Stomach (tissue), 9 donors: Measurements from ENCODE around the gene TMPRSS7. TPM values are rescaled to one million over a fixed set of nuclear protein-coding genes. Genes with fewer than 3 reads are reported as not detected.

Experiments used
- DNase-seq, 2 donors: peaks; one replicate each; pipeline versions ENCODE4 v3.0.0 to v3.0.0-alpha.2; 2013 to 2019
- H3K27ac ChIP-seq, 5 donors: fragments of 200-600 bp in 4 of 5; sonication (generic) in 4 of 5; one replicate each; pipeline ENCODE4 v1.5.1; 2013 to 2019; ENCODE audit warnings: mild to moderate bottlenecking in 1 of 5, moderate library complexity in 1 of 5
- H3K27me3 ChIP-seq, 3 donors: fragments of 200-600 bp; sonication (generic); one replicate each; pipeline ENCODE4 v1.5.1; 2017 to 2019; ENCODE audit warnings: mixed run types in 1 of 3
- H3K36me3 ChIP-seq, 4 donors: fragments of 200-600 bp; sonication (generic); 1 replicate in 3 of 4; 2 replicates in 1 of 4; pipeline ENCODE4 v1.5.1; 2016 to 2019
- H3K4me1 ChIP-seq, 4 donors: fragments of 200-600 bp; sonication (generic); one replicate each; pipeline ENCODE4 v1.5.1; 2016 to 2019
- H3K4me3 ChIP-seq, 4 donors: fragments of 200-600 bp; sonication (generic) in 3 of 4; one replicate each; pipeline ENCODE4 v1.5.1; 2016 to 2019; ENCODE audit warnings: mild to moderate bottlenecking in 1 of 4
- H3K9me3 ChIP-seq, 4 donors: fragments of 200-600 bp; sonication (generic); one replicate each; pipeline ENCODE4 v1.5.1; 2016 to 2019
- CTCF ChIP-seq, 7 experiments: fragments of 450-650 bp in 4 of 7; fragments of 200-600 bp in 3 of 7; sonication (generic) in 3 of 7; IDR thresholded peaks; one replicate each; pipeline ENCODE4 v1.5.1; 2016 to 2019; ENCODE audit warnings: antibody characterized with exemption in 7 of 7, control low read depth in 2 of 7, mild to moderate bottlenecking in 1 of 7
- EP300 ChIP-seq: sonication (generic); formaldehyde crosslinking; IDR thresholded peaks from one replicate; pipeline ENCODE4 v1.6.1; 2017; ENCODE audit warnings: antibody characterized with exemption
- POLR2A ChIP-seq, 4 donors: fragments of 450-650 bp; IDR thresholded peaks; one replicate each; pipeline ENCODE4 v1.6.1; 2016; ENCODE audit warnings: antibody characterized with exemption in 4 of 4, control low read depth in 2 of 4, mild to moderate bottlenecking in 1 of 4, moderate library complexity in 1 of 4
- POLR2AphosphoS5 ChIP-seq, 3 donors: sonication (generic); formaldehyde crosslinking; IDR thresholded peaks; one replicate each; pipeline ENCODE4 v1.6.1; 2016; ENCODE audit warnings: antibody characterized with exemption in 3 of 3
- WGBS, 5 donors: extraction: QIAGEN DNeasy Blood & Tissue Kit in 3 of 5; methylation state at CpG; one replicate each; pipeline versions ENCODE4 v1.1.5 to v1.1.7; 2013 to 2018; 5-methylcytosine and 5-hydroxymethylcytosine counted together
- intact Hi-C: fragments of 100-400 bp; cut with DNase I; formaldehyde crosslinking; loops from one replicate; pipeline ENCODE4 v1.15.1; 2023; ENCODE audit warnings: low total_unique reads
- polyA plus RNA-seq, 3 donors: library from polyadenylated mRNA; stranded (reverse); fragments of 200-250 nt; gene quantifications; one replicate each; pipeline ENCODE4 v1.2.3, GENCODE V29; 2013
- total RNA-seq, 5 donors: library from RNA; depleted of rRNA; stranded (reverse); fragments of >200 nt; gene quantifications; one replicate each; pipeline versions ENCODE4 v1.1.0 to v1.2.3, GENCODE V29; 2014 to 2016
- donor health status: healthy with polysubstance abuse.
- donor health status: Bipolar disorder and iron deficiency.
- donor health status: healthy.

TMPRSS7 gene
- total and polyA plus RNA-seq, 8 donors: 0.08 to 0.45 (median 0.12) TPM; not detected in 5

DNA sequence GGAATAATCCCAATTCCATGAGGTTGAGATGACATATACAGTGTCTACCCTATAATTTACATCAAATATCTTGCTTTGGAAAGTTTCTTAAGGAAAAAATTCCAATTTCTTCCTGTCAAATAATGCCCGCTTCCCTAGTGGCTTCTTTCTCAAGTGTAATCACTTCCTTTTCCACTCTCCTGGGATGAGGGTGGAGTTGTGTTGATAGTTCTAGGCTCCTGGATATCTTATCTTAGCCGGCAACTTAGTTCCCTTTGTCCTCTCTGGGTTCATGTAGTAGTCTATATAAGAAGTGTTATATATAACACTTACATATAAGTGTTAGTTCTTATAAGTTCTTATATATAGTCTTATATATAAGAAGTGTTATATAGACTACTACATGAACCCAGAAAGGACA lies 24.9 kb upstream of the TMPRSS7 start:
- Histone ChIP-seq H3K4me1 (peaks cover 9 to 38% (median 22%) of the 10 kb centered on the region in 4 donors), H3K36me3 (no peaks in the 10 kb centered on the region), H3K9me3 (no peaks in the 10 kb centered on the region), H3K27me3 (no peaks in the 10 kb centered on the region), H3K27ac (no peak overlapping the region), H3K4me3 (no peak overlapping the region)
- TF ChIP-seq EP300 (no peak), CTCF (IDR thresholded peaks at IDR 0.05) (no peak), POLR2A (IDR thresholded peaks at IDR 0.05) (no peak)
- 33 to 68% (median 54%) methylated on average over 2 of the region's 2 CpGs for WGBS, 5 donors
- no peak for DNase-seq
- intact Hi-C loops: no loop called here

GRCh38 chr3:112010636-112011035 lies 23.9 kb upstream of the TMPRSS7 start:
- Histone ChIP-seq H3K9me3 (no peaks in the 10 kb centered on the region), H3K4me3 (no peak overlapping the region), H3K27me3 (no peaks in the 10 kb centered on the region), H3K4me1 (peaks cover 9 to 38% (median 22%) of the 10 kb centered on the region in 4 donors), H3K27ac (no peak overlapping the region), H3K36me3 (no peaks in the 10 kb centered on the region)
- no peak for DNase-seq
- TF ChIP-seq EP300 (no peak), POLR2AphosphoS5 (IDR thresholded peaks at IDR 0.05) (no peak), POLR2A (IDR thresholded peaks at IDR 0.05) (no peak), CTCF (IDR thresholded peaks at IDR 0.05) (no peak)
- intact Hi-C loops: no loop called here
- 70 to 81% (median 76%) methylated on average over 3 of the region's 3 CpGs for WGBS, 5 donors

DNA sequence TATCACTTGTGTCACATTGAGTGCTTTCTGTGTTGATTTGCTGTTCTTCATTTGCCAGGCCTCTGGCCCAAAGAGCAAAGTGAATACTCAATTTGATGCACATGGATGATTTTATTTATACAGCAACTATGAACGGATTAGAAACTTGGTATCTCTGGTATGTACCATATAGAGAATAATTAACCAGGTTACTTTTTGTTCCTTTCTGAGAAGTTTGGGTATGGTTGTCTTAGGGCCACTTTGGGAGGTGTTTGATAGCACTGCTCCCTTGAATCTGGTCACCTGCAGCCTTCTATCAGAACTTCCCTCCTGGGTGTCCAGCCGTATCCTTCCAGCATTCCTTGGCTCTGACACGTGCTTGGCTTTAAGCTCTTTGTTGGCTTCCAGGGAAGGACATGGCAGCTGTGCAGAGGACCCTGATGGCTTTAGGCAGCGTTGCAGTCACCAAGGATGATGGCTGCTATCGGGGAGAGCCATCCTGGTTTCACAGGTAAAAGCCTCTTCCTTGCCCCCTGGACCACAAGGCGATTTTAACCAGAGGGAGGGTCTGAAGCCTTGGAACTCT lies 23.1 kb upstream of the TMPRSS7 start:
- H3K27ac ChIP-seq: no peak overlapping the region
- H3K4me3 ChIP-seq: no peak overlapping the region
- no peak for TF ChIP-seq POLR2AphosphoS5 (IDR thresholded peaks at IDR 0.05)
- no peak for TF ChIP-seq EP300
- no peak for TF ChIP-seq POLR2A (IDR thresholded peaks at IDR 0.05)
- no peak for TF ChIP-seq CTCF (IDR thresholded peaks at IDR 0.05)
- H3K27me3 ChIP-seq: no peaks in the 10 kb centered on the region
- H3K4me1 ChIP-seq: peaks cover 9 to 38% (median 22%) of the 10 kb centered on the region in 4 donors
- 64 to 80% (median 71%) methylated on average over 6 of the region's 6 CpGs for WGBS, 5 donors
- H3K36me3 ChIP-seq: no peaks in the 10 kb centered on the region
- intact Hi-C loops: no loop called here
- H3K9me3 ChIP-seq: no peaks in the 10 kb centered on the region
- no peak for DNase-seq

GRCh38 chr3:112012205-112012992 lies 22.1 kb upstream of the TMPRSS7 start:
- Histone ChIP-seq H3K27ac (no peak overlapping the region), H3K4me1 (peaks cover 9 to 37% (median 22%) of the 10 kb centered on the region in 4 donors), H3K9me3 (no peaks in the 10 kb centered on the region), H3K4me3 (no peak overlapping the region), H3K27me3 (no peaks in the 10 kb centered on the region), H3K36me3 (no peaks in the 10 kb centered on the region)
- 26 to 52% (median 36%) methylated on average over 6 of the region's 6 CpGs for WGBS, 5 donors
- TF ChIP-seq POLR2A (IDR thresholded peaks at IDR 0.05) (no peak), CTCF (IDR thresholded peaks at IDR 0.05) (no peak), EP300 (no peak), POLR2AphosphoS5 (IDR thresholded peaks at IDR 0.05) (no peak)
- intact Hi-C loops: no loop called here
- DNase-seq: no peak
